ENCODE results near the gene LETM1.
"Not testable (repeated sequence)": the region's sequence is repeated elsewhere in the genome, so short reads cannot be mapped to it uniquely, and the experiment has no call there.

Gene LETM1

GRCh38 chr4:1850276-1850675 lies 5.7 kb downstream of the LETM1 start:
- no peak overlapping the region for H3K27ac ChIP-seq (ENCODE audit: insufficient read depth in 1 of 2, low read depth in 1 of 2, low read length in 2 of 2, poor library complexity in 1 of 2, severe bottlenecking in 2 of 2)
- POLR2A ChIA-PET: no interaction called here
- CTCF ChIA-PET: interaction anchor here (2.4 kb wide), 1 partner anchor 49 kb away, joined by 15 read pairs; no protein-coding TSS in a partner anchor

GRCh38 chr4:1846580-1846979 lies 9.4 kb downstream of the LETM1 start:
- Histone ChIP-seq H3K36me3 (ENCODE audit: control insufficient read depth in 4 of 4, insufficient read depth in 4 of 4, low read length in 3 of 4) (peaks cover 0 to 62% (median 37%) of the 10 kb centered on the region in 4 experiments), H3K9me3 (ENCODE audit: control extremely low read depth in 1 of 5, control insufficient read depth in 4 of 5, insufficient read depth in 2 of 5, low read depth in 1 of 5, low read length in 4 of 5) (no peaks in the 10 kb centered on the region), H3K4me1 (ENCODE audit: control extremely low read depth in 1 of 4, control insufficient read depth in 4 of 4, insufficient read depth in 4 of 4, low read length in 3 of 4) (peaks cover 0 to 2% (median 1%) of the 10 kb centered on the region in 4 experiments), H3K27ac (ENCODE audit: insufficient read depth in 1 of 2, low read depth in 1 of 2, low read length in 2 of 2, poor library complexity in 1 of 2, severe bottlenecking in 2 of 2) (peak overlapping the region in 1 of 2 experiments; percentile 16), H3K4me3 (ENCODE audit: control insufficient read depth in 1 of 7, extremely low read depth in 1 of 7, insufficient read depth in 4 of 7, low read depth in 2 of 7, low read length in 6 of 7) (no peak overlapping the region), H3K27me3 (replicated peaks in 2 of 5; ENCODE audit: control insufficient read depth in 4 of 5, insufficient read depth in 5 of 5, low read length in 4 of 5) (no peaks in the 10 kb centered on the region)
- DNase-seq: no peak
- ChIA-PET POLR2A (no interaction called here), CTCF (interaction anchor here (0.9 to 1.9 kb wide), 5 partner anchors 14 to 98 kb away, joined by 3 to 4 read pairs (median 4); no protein-coding TSS in a partner anchor)
- WGBS (ENCODE audit: insufficient coverage): no CpG with 5 or more reads among the region's 2 CpGs

More at GRCh38 chr4:1850276-1850675, 5.7 kb downstream of the LETM1 start:
- Histone ChIP-seq H3K4me3 (ENCODE audit: control insufficient read depth in 1 of 7, extremely low read depth in 1 of 7, insufficient read depth in 4 of 7, low read depth in 2 of 7, low read length in 6 of 7) (no peak overlapping the region), H3K27me3 (replicated peaks in 2 of 5; ENCODE audit: control insufficient read depth in 4 of 5, insufficient read depth in 5 of 5, low read length in 4 of 5) (no peaks in the 10 kb centered on the region), H3K36me3 (ENCODE audit: control insufficient read depth in 4 of 4, insufficient read depth in 4 of 4, low read length in 3 of 4) (peaks cover 0 to 38% (median 14%) of the 10 kb centered on the region in 4 experiments), H3K9me3 (ENCODE audit: control extremely low read depth in 1 of 5, control insufficient read depth in 4 of 5, insufficient read depth in 2 of 5, low read depth in 1 of 5, low read length in 4 of 5) (no peaks in the 10 kb centered on the region), H3K4me1 (ENCODE audit: control extremely low read depth in 1 of 4, control insufficient read depth in 4 of 4, insufficient read depth in 4 of 4, low read length in 3 of 4) (peaks cover 0 to 11% (median 7%) of the 10 kb centered on the region in 4 experiments)
- DNase-seq: no peak
- 95% methylated on average over 7 of the region's 10 CpGs for WGBS (ENCODE audit: insufficient coverage)

DNA sequence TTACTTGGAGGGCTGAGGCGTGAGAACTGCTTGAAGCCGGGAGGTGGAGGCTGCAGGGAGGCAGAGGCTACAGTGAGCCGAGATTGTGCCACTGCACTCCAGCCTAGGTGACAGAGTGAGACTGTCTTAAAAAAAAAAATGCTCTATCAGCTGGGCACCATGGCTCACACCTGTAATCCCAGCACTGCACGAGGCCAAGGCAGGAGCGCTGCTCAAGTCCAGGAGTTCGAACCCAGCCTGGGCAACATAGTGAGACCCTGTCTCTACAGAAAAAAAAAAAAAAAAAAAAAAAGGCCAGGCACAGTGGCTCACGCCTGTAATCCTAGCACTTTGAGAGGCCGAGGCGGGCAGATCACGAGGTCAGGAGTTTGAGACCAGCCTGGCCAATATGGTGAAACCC lies 11.3 kb downstream of the LETM1 start:
- POLR2A ChIA-PET; H3K4me3 ChIP-seq (ENCODE audit: control insufficient read depth in 1 of 7, extremely low read depth in 1 of 7, insufficient read depth in 4 of 7, low read depth in 2 of 7, low read length in 6 of 7); H3K27ac ChIP-seq (ENCODE audit: insufficient read depth in 1 of 2, low read depth in 1 of 2, low read length in 2 of 2, poor library complexity in 1 of 2, severe bottlenecking in 2 of 2); H3K9me3 ChIP-seq (ENCODE audit: control extremely low read depth in 1 of 5, control insufficient read depth in 4 of 5, insufficient read depth in 2 of 5, low read depth in 1 of 5, low read length in 4 of 5); DNase-seq; H3K27me3 ChIP-seq (replicated peaks in 2 of 5; ENCODE audit: control insufficient read depth in 4 of 5, insufficient read depth in 5 of 5, low read length in 4 of 5); H3K4me1 ChIP-seq (ENCODE audit: control extremely low read depth in 1 of 4, control insufficient read depth in 4 of 4, insufficient read depth in 4 of 4, low read length in 3 of 4): not testable (repeated sequence)
- 100% methylated on average over 6 of the region's 10 CpGs for WGBS (ENCODE audit: insufficient coverage)
- CTCF ChIA-PET: interaction anchor here (1.3 to 1.9 kb wide), 3 partner anchors 26 to 98 kb away, joined by 3 to 9 read pairs (median 4); no protein-coding TSS in a partner anchor
- H3K36me3 ChIP-seq (ENCODE audit: control insufficient read depth in 4 of 4, insufficient read depth in 4 of 4, low read length in 3 of 4): peaks cover 0 to 74% (median 50%) of the 10 kb centered on the region in 4 experiments

DNA sequence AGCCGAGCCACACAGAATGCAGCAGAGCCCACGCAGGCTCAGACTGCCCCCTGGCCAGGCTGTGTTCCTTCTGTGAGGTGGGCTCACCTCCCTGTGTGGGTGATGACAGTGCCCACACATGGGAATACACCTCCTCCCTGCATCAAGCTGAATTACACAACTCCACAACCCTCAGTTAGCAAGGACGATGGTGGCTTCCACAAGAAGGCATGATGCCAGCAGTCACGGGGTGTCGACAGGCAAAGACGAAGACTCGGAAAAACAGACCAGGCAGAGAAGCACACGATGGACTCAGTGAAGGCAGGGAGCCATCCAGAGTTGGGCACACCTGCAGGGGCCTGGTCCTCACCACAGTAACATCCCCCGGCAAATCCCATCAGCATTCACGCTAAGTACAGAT lies 12.1 kb downstream of the LETM1 start:
- Histone ChIP-seq H3K4me1 (ENCODE audit: control extremely low read depth in 1 of 4, control insufficient read depth in 4 of 4, insufficient read depth in 4 of 4, low read length in 3 of 4) (peaks cover 0 to 5% (median 0%) of the 10 kb centered on the region in 4 experiments), H3K27ac (ENCODE audit: insufficient read depth in 1 of 2, low read depth in 1 of 2, low read length in 2 of 2, poor library complexity in 1 of 2, severe bottlenecking in 2 of 2) (no peak overlapping the region), H3K4me3 (ENCODE audit: control insufficient read depth in 1 of 7, extremely low read depth in 1 of 7, insufficient read depth in 4 of 7, low read depth in 2 of 7, low read length in 6 of 7) (no peak overlapping the region), H3K36me3 (ENCODE audit: control insufficient read depth in 4 of 4, insufficient read depth in 4 of 4, low read length in 3 of 4) (peaks cover 0 to 80% (median 55%) of the 10 kb centered on the region in 4 experiments), H3K27me3 (replicated peaks in 2 of 5; ENCODE audit: control insufficient read depth in 4 of 5, insufficient read depth in 5 of 5, low read length in 4 of 5) (no peaks in the 10 kb centered on the region), H3K9me3 (ENCODE audit: control extremely low read depth in 1 of 5, control insufficient read depth in 4 of 5, insufficient read depth in 2 of 5, low read depth in 1 of 5, low read length in 4 of 5) (no peaks in the 10 kb centered on the region)
- ChIA-PET POLR2A (no interaction called here), CTCF (interaction anchor here (1.0 to 1.9 kb wide), 3 partner anchors 13 to 97 kb away, joined by 3 to 9 read pairs (median 3); no protein-coding TSS in a partner anchor)
- WGBS (ENCODE audit: insufficient coverage): over 99% methylated on average over 9 of the region's 10 CpGs
- DNase-seq: no peak

DNA sequence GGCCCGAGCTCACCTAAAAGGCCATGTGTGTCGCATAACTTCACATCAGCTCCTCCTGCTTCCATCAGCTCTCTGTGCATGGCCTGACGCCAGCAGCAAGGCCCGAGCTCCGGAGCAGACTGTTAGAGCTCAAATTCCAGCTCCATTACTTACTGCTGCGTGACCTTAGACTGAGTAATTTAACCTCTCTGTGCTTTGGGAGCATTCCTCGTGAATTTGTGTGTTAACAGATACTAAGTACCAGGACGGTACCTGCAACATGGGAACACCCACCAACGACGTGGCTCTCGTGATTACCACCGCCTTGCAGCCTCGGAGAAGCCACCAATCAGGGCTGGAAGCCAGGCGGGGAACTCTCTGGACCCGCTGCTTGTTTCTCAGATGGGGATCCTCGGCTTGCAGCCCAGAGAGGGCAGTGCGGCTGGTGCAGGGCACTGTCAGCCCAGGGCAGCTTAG lies 12.9 kb downstream of the LETM1 start:
- ChIA-PET POLR2A (no interaction called here), CTCF (interaction anchor here (0.6 to 1.0 kb wide), 4 partner anchors 10 to 95 kb away, joined by 3 to 5 read pairs (median 3); no protein-coding TSS in a partner anchor)
- Histone ChIP-seq H3K27me3 (replicated peaks in 2 of 5; ENCODE audit: control insufficient read depth in 4 of 5, insufficient read depth in 5 of 5, low read length in 4 of 5) (no peaks in the 10 kb centered on the region), H3K4me1 (ENCODE audit: control extremely low read depth in 1 of 4, control insufficient read depth in 4 of 4, insufficient read depth in 4 of 4, low read length in 3 of 4) (peaks cover 0 to 5% (median 0%) of the 10 kb centered on the region in 4 experiments), H3K9me3 (ENCODE audit: control extremely low read depth in 1 of 5, control insufficient read depth in 4 of 5, insufficient read depth in 2 of 5, low read depth in 1 of 5, low read length in 4 of 5) (no peaks in the 10 kb centered on the region), H3K36me3 (ENCODE audit: control insufficient read depth in 4 of 4, insufficient read depth in 4 of 4, low read length in 3 of 4) (peaks cover 0 to 83% (median 57%) of the 10 kb centered on the region in 4 experiments), H3K4me3 (ENCODE audit: control insufficient read depth in 1 of 7, extremely low read depth in 1 of 7, insufficient read depth in 4 of 7, low read depth in 2 of 7, low read length in 6 of 7) (no peak overlapping the region), H3K27ac (ENCODE audit: insufficient read depth in 1 of 2, low read depth in 1 of 2, low read length in 2 of 2, poor library complexity in 1 of 2, severe bottlenecking in 2 of 2) (no peak overlapping the region)
- no peak for DNase-seq
- WGBS (ENCODE audit: insufficient coverage): 95% methylated on average over 17 of the region's 17 CpGs

DNA sequence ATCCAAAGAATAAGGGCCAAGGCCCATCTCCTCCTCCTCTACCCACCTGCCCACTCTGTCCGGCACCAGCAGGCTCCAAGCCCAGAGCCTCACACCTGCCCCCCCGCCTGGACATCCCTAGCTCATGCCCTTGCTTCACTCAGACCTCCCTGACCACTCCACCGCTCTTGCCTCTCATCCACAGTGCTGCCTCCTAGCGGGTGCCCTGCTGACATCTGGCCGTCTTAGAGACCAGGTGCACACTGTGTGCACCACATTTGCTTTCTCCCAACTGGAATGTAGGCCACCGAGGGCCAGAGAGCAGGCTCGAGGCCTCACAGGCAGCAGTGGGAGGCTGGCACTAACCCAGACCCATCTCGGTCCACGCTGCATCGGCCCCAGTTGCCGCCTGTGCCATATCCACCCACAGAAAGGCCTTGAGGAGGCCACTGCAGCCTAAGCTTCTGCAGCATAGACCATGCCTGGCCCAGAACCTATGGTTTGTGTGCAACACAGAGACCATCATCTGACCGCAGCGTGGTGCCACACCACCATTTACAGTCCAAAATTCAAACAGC lies 13.5 kb downstream of the LETM1 start:
- DNase-seq: no peak
- 99% methylated on average over 13 of the region's 13 CpGs for WGBS (ENCODE audit: insufficient coverage)
- no peaks in the 10 kb centered on the region for H3K27me3 ChIP-seq (replicated peaks in 2 of 5; ENCODE audit: control insufficient read depth in 4 of 5, insufficient read depth in 5 of 5, low read length in 4 of 5)
- POLR2A ChIA-PET: no interaction called here
- no peak overlapping the region for H3K4me3 ChIP-seq (ENCODE audit: control insufficient read depth in 1 of 7, extremely low read depth in 1 of 7, insufficient read depth in 4 of 7, low read depth in 2 of 7, low read length in 6 of 7)
- CTCF ChIA-PET: interaction anchor here (0.9 to 1.0 kb wide), 2 partner anchors 10 to 57 kb away, joined by 3 to 5 read pairs; no protein-coding TSS in a partner anchor
- no peaks in the 10 kb centered on the region for H3K9me3 ChIP-seq (ENCODE audit: control extremely low read depth in 1 of 5, control insufficient read depth in 4 of 5, insufficient read depth in 2 of 5, low read depth in 1 of 5, low read length in 4 of 5)
- no peak overlapping the region for H3K27ac ChIP-seq (ENCODE audit: insufficient read depth in 1 of 2, low read depth in 1 of 2, low read length in 2 of 2, poor library complexity in 1 of 2, severe bottlenecking in 2 of 2)
- H3K4me1 ChIP-seq (ENCODE audit: control extremely low read depth in 1 of 4, control insufficient read depth in 4 of 4, insufficient read depth in 4 of 4, low read length in 3 of 4): peaks cover 0 to 5% (median 0%) of the 10 kb centered on the region in 4 experiments
- peaks cover 0 to 83% (median 58%) of the 10 kb centered on the region in 4 experiments for H3K36me3 ChIP-seq (ENCODE audit: control insufficient read depth in 4 of 4, insufficient read depth in 4 of 4, low read length in 3 of 4)

DNA sequence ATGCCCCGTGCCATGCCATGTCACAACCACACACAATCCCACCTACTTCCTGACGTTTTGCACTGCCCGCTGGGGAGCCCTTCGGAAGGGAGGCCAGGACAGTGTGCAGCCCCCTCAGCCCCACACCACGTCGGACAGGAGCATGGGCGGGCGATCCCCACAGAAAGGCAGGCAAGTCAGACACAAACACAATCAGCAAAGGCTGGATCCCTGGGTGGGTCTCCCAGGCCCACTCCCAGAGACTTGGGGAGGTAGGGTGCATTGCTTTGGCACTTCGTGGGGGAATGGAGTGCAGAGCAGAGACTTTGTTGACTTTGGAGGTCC lies 14.1 kb downstream of the LETM1 start:
- WGBS (ENCODE audit: insufficient coverage): 93% methylated on average over 6 of the region's 9 CpGs
- Histone ChIP-seq H3K9me3 (ENCODE audit: control extremely low read depth in 1 of 5, control insufficient read depth in 4 of 5, insufficient read depth in 2 of 5, low read depth in 1 of 5, low read length in 4 of 5) (no peaks in the 10 kb centered on the region), H3K4me3 (ENCODE audit: control insufficient read depth in 1 of 7, extremely low read depth in 1 of 7, insufficient read depth in 4 of 7, low read depth in 2 of 7, low read length in 6 of 7) (no peak overlapping the region), H3K36me3 (ENCODE audit: control insufficient read depth in 4 of 4, insufficient read depth in 4 of 4, low read length in 3 of 4) (peaks cover 0 to 83% (median 57%) of the 10 kb centered on the region in 4 experiments), H3K4me1 (ENCODE audit: control extremely low read depth in 1 of 4, control insufficient read depth in 4 of 4, insufficient read depth in 4 of 4, low read length in 3 of 4) (peaks cover 0 to 5% (median 0%) of the 10 kb centered on the region in 4 experiments), H3K27me3 (replicated peaks in 2 of 5; ENCODE audit: control insufficient read depth in 4 of 5, insufficient read depth in 5 of 5, low read length in 4 of 5) (no peaks in the 10 kb centered on the region), H3K27ac (ENCODE audit: insufficient read depth in 1 of 2, low read depth in 1 of 2, low read length in 2 of 2, poor library complexity in 1 of 2, severe bottlenecking in 2 of 2) (no peak overlapping the region)
- DNase-seq: no peak
- ChIA-PET CTCF (interaction anchor here (1.0 kb wide), 1 partner anchor 11 kb away, joined by 4 read pairs; no protein-coding TSS in a partner anchor), POLR2A (no interaction called here)

Measured in common myeloid progenitor, CD34-positive (primary cell).